WI38 (cell line): ENCODE data around the gene OSTF1.

Experiments used
- H3K4me3 ChIP-seq: 2 replicates; pipeline ENCODE4 v1.5.1; 2011; ENCODE audit warnings: low read depth, mild to moderate bottlenecking, control low read depth, low read length
- TF ChIP-seq, protein P1 (sequence below): IDR thresholded peaks from 2 replicates; pipeline ENCODE4 v1.5.1; 2012; ENCODE audit warnings: low read depth, mild to moderate bottlenecking, control low read depth, low read length

Gene OSTF1

DNA sequence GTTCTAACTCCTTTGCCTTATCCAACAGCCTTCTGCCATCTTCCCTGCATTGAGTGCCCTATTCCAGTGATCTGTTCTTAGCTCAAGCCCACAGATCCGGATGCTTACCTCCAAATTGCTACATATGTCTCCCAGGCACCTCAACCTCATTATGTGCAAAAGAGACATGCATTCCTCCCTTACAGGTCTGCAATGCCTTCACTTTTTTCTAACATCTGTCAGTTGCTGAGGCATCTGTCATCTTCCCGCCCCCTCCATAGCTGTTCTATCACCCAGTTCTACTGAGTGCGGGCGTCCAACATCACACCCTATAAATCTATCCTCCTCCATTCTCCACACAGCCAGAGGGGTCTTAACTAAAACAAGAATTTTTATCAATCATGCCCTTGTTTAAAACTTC lies 20.4 kb upstream of the OSTF1 start:
- no peak overlapping the region for H3K4me3 ChIP-seq
- TF ChIP-seq, protein P1, sequence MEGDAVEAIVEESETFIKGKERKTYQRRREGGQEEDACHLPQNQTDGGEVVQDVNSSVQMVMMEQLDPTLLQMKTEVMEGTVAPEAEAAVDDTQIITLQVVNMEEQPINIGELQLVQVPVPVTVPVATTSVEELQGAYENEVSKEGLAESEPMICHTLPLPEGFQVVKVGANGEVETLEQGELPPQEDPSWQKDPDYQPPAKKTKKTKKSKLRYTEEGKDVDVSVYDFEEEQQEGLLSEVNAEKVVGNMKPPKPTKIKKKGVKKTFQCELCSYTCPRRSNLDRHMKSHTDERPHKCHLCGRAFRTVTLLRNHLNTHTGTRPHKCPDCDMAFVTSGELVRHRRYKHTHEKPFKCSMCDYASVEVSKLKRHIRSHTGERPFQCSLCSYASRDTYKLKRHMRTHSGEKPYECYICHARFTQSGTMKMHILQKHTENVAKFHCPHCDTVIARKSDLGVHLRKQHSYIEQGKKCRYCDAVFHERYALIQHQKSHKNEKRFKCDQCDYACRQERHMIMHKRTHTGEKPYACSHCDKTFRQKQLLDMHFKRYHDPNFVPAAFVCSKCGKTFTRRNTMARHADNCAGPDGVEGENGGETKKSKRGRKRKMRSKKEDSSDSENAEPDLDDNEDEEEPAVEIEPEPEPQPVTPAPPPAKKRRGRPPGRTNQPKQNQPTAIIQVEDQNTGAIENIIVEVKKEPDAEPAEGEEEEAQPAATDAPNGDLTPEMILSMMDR = no peak

DNA sequence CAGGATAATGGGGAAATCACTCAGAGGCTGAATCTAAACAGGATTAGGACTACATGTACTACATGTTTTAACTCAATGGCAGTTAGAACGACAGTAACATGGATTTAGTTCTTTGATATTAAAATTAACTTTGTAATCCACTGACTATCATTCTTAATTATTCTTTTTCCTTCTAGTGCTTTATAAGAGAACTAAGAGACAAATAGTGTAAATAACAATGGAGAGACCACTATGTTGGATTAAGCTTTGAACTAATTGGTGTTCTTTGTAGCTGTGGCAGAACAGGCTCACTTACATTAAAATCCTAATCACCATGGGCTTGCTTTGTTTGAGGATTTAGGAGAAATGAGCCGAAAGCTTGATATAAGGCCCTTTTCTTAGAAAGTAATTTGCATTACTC lies 19.1 kb upstream of the OSTF1 start:
- H3K4me3 ChIP-seq = no peak overlapping the region
- TF ChIP-seq, protein P1 = no peak

DNA sequence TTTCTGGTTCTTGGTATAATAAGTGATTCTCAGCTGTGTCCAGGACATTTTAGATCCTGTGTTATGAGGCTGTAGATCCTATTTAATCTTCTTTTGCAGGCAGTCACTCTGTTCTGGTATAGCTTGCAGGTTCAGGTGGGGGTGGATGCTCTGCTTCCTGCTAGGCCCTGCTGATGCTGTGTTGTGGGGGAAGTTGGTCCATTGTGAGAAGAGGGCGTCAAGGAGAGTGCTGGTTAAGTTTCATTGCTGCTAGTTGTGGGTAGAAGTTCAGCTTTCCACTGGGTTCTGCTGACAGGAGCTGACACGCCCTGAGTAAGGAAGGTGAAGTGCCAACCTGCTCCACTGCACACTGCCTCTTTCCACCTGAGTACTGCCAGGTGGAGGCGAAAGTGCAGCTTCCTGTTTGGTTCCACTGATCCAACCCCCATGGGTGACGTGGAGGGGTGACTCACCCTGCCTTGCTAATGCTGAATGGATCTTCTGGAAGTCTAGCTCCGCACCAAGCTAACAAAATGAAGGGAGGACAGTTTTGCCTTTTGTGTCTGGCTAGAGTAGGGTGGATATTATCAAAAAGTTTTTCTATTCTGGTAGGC lies 16.7 kb upstream of the OSTF1 start:
- TF ChIP-seq, protein P1 = no peak

DNA sequence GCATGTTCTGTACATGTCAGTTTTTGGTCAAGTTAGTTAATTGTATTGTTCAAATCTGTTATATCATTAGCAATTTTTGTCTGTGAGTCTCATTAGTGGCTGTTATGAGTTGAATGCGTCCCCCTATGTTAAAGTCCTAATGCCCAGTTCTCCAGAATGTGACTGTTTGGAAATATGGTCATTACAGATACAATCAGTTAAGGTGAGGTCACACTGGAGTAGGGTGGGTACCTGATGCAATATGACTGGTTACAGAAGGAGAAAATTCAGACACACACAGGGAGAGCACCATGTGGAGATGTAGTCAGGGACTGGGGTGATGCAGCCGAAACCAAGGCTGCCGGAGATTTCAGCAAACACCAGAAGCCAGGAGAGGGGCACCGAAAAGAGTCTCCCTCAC lies 15.4 kb upstream of the OSTF1 start:
- no peak overlapping the region for H3K4me3 ChIP-seq
- TF ChIP-seq, protein P1 = no peak

More for the DNA sequence above, 16.7 kb upstream of the OSTF1 start:
- H3K4me3 ChIP-seq = no peak overlapping the region

DNA sequence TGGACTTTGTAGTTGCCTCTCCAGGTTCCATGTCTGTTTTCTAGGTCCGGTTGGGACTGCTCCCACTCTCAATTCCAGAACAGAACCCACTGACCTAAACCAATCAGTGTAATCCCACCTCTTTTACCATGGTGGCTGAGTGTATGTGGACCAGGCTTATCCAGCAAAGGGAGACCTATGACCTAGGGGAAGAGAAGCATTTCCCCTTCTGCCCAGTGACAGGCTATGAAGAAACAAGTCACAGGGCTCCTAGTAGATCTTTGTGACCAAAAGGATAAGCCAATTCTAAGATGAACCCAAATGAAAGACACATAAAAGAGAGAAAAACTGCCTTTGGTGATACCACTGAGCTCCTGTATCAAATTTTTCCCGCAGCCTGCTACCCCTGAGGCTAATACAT lies 6.7 kb upstream of the OSTF1 start:
- TF ChIP-seq, protein P1 = no peak
- no peak overlapping the region for H3K4me3 ChIP-seq

DNA sequence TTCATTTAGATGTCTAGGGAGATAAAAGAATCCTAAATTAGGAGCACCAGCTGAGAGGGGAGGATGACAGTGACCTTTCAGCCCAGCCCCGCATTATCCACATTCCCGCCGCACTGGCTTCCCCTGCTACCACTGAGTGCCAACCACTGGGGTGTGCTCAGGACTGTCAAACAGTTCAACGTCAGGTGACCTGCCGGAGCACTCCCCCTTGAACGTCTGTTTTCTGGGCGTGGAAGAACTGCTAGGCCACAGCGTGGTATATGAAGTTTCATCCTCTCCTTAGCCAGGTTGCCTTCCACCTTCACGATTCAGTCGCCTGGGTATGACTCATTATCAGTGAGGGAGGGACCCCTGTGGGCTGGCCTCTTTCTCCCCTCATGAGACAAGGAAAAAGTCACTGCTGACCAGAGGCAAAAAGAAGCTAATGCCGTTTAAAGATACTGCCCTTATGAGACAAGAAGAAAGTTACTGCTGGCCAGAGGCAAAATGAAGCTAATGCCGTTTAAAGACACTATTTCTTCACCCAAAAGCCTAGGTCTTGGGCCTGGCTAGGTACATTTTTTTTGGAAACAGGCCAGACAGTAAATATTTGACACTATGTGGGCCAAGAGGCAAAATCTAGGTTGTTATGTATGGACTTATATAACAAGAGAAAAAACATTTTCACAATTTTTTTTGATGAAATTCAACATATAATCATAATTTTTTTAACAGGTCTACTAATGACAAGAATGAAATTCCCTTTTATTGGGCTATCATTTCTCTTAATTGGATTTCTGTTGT lies 4.9 kb upstream of the OSTF1 start:
- no peak overlapping the region for H3K4me3 ChIP-seq
- TF ChIP-seq, protein P1 = no peak

DNA sequence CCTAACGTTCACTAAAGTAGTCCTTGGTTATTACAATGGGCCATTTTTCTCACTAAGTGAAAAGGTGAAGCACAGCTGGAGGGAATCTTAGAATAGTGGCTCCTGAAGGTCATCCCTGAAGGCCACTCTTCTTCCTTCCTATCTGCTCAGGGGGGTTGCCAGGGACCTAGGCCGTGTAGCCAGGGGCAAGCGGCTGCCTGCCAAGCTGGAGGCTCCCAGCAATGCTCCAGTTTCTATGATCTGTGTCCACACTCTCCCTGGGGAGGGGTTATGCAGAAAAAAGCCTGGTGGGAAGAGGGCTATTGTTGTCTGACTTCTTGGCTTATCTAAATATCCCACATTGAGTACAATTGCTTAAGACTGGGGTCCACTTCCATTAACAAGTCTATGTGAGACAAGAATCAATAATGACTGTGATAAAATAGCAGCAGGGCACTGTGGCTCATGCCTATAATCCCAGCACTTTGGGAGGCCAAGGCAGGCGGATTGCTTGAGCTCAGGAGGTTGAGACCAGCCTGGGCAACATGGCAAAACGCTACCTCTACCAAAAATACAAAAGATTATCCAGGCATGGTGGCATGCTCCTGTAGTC lies 4.1 kb upstream of the OSTF1 start:
- TF ChIP-seq, protein P1 = no peak
- H3K4me3 ChIP-seq = no peak overlapping the region
